Measurements from ENCODE around the gene TIMM23. TPM values are rescaled to one million over a fixed set of nuclear protein-coding genes. Genes with fewer than 3 reads are reported as not detected.

The TIMM23 gene, protein sequence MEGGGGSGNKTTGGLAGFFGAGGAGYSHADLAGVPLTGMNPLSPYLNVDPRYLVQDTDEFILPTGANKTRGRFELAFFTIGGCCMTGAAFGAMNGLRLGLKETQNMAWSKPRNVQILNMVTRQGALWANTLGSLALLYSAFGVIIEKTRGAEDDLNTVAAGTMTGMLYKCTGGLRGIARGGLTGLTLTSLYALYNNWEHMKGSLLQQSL
- total RNA-seq = 41.0 TPM

DNA sequence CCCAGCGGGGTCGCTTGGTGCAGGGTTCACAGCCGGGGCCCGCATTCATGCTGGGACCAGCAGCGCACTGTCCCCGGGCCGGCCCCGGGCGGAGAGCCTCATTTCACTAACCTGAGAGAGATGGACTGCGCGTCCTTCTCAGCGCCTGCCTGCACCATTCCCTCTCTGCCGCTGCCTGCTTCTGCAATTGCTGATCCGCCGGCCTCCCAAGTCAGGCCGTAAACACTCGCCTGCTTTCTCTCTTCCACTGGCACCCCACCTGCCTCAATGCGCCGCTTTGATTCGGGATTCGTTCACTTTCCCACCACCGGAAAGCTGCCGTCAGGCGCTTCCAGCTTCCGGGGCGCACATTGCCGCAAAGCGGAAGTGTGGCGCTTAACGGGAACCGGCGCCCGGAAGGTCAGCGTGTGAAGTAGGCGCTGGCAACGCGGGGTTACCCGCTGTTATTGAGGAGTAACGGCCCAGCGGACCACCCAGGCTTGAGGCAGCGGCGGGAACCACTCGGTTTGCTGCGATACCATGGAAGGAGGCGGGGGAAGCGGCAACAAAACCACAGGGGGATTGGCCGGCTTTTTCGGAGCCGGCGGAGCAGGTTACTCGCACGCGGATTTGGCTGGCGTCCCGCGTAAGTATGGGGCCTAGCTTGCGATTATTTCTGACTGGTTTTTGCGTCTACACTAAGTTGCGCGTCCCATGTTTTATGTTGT is at the start of gene TIMM23:
Gene TIMM23 (plus strand): TSS at position 384 of the 707 bp plus-strand sequence. CDS start 136 bp downstream, at position 520.

DNA sequence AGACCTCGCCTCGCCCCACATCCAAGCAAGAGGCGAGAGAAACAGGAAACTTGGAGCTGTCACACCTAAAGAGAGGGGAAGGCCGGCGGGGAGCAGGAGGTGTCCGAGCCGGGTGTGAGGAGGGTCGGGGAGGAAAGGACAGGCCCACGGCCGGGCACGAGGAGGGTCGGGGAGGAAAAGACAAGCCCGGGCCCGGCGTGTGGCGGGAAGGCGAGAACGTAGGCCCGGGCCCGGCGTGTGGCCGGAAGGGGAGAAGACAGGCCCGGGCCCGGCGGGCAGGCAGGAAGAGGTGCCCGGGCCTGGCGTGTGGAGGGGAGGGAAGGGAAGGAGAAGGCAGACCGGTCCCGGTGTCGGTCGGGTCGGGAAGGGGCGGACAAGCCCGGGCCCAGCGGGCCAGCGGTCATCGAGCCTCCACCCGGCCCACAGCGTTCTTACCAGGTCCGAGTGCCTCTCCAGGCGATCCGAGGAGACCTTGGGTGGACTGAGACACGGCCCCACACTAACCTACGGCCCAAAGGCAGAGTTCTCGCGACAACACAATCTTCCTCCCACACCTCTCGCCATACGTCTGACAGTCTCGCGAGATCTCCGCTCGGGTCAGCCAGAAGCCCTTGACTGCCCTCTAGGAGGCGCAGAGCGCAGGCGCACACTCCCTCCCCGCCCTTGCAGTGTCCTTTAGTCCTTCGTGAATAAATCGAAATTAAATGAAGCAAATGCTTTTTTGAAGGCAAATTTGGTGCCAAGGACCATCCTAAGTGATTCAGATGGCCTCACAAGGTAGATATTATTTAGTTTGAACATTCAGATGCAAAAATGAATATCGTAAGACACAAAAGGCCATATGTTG is 58.0 kb downstream of the TIMM23 start, which contains the start of gene NCOA4:
Gene NCOA4 (minus strand): TSS at position 533 of the 847 bp plus-strand sequence. CDS start 13,943 bp downstream, outside the sequence.

DNA sequence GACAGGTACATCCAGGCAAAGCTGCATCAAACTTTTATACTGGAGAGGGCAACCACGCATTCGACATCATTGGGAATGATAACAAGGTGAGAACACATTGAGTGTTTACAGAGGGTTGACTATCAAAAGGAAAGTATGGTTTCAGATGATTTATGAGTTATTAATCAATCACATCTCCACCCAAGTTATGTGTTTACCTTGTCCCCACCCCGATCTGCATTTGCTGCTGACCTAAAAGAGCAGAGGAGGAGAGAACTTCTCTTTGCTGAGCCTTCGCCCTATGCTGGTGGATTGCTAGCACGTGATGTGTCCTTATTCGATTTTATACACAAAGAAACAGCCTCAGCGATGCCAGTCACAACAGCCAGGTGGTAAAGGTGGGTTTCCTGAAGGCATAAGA is 74.0 kb downstream of the TIMM23 start, which contains the start of gene MSMB:
Gene MSMB (minus strand): TSS at position 9 of the 400 bp plus-strand sequence. CDS start 32 bp downstream, outside the sequence.

Small RNA genes within 50 kb of the gene (small RNA-seq; reads per million reads assigned to genes)
- not detected for gene SNORA74C-1 (ENCODE audit: low replicate concordance)

Other genes starting within 250 kb of the TIMM23 start
- 38.5 TPM for gene WASHC2C, start 245.2 kb upstream of the TIMM23 start, total RNA-seq
- gene AGAP4, start 125.0 kb upstream of the TIMM23 start, total RNA-seq = 16.9 TPM
- gene NCOA4, start 58.1 kb downstream of the TIMM23 start, total RNA-seq = 156 TPM
- gene MSMB, start 73.8 kb downstream of the TIMM23 start, total RNA-seq = not detected